ENCODE results near the gene LTB.

LTB gene

GRCh38 chr6:31546339-31546957, 35.8 kb downstream of the LTB start, which contains the start of gene ATP6V1G2:
Gene ATP6V1G2, minus strand, starts transcription at chr6:31546608. Its CDS starts 49 bp downstream, at chr6:31546559.
- TF ChIP-seq RAD21 (IDR thresholded peaks at IDR 0.05; ENCODE audit: low read depth) (peak; percentile 99), USF1 (IDR thresholded peaks at IDR 0.05) (no peak)

- TF ChIP-seq EGR1 (IDR thresholded peaks at IDR 0.05) = no peak
- TF ChIP-seq YY1 (IDR thresholded peaks at IDR 0.05; ENCODE audit: low read depth) = no peak
- TF ChIP-seq USF1 (IDR thresholded peaks at IDR 0.05) = no peak
- TF ChIP-seq TAF1 (IDR thresholded peaks at IDR 0.05; ENCODE audit: low read depth) = no peak
- TF ChIP-seq ZBTB7A (IDR thresholded peaks at IDR 0.05; ENCODE audit: low read depth) = no peak
- TF ChIP-seq REST (IDR thresholded peaks at IDR 0.05; ENCODE audit: low read depth) = no peak
- TF ChIP-seq EP300 (IDR thresholded peaks at IDR 0.05; ENCODE audit: borderline replicate concordance) = no peak
- TF ChIP-seq NFIC (IDR thresholded peaks at IDR 0.05) = no peak
- TF ChIP-seq TEAD4 (IDR thresholded peaks at IDR 0.05) = no peak
- TF ChIP-seq TCF12 (IDR thresholded peaks at IDR 0.05; ENCODE audit: low read depth) = no peak
- no peak for TF ChIP-seq CEBPB (IDR thresholded peaks at IDR 0.05)
- no peak for TF ChIP-seq FOXM1 (IDR thresholded peaks at IDR 0.05; ENCODE audit: borderline replicate concordance, low read depth)
- TF ChIP-seq RAD21 (IDR thresholded peaks at IDR 0.05; ENCODE audit: low read depth) = no peak
- no peak for TF ChIP-seq CREB1 (IDR thresholded peaks at IDR 0.05; ENCODE audit: low read depth)
- no peak for TF ChIP-seq MAX (IDR thresholded peaks at IDR 0.05)
These were observed 36.9 kb downstream of the LTB start for GRCh38 chr6:31545291-31545690.

- no peak for TF ChIP-seq RAD21 (IDR thresholded peaks at IDR 0.05; ENCODE audit: low read depth)
- TF ChIP-seq CREB1 (IDR thresholded peaks at IDR 0.05; ENCODE audit: low read depth) = no peak
- TF ChIP-seq YY1 (IDR thresholded peaks at IDR 0.05; ENCODE audit: low read depth) = no peak
- no peak for TF ChIP-seq REST (IDR thresholded peaks at IDR 0.05; ENCODE audit: low read depth)
- no peak for TF ChIP-seq ZBTB7A (IDR thresholded peaks at IDR 0.05; ENCODE audit: low read depth)
- no peak for TF ChIP-seq MAX (IDR thresholded peaks at IDR 0.05)
- TF ChIP-seq TEAD4 (IDR thresholded peaks at IDR 0.05) = no peak
- no peak for TF ChIP-seq CEBPB (IDR thresholded peaks at IDR 0.05)
- TF ChIP-seq EP300 (IDR thresholded peaks at IDR 0.05; ENCODE audit: borderline replicate concordance) = no peak
- no peak for TF ChIP-seq USF1 (IDR thresholded peaks at IDR 0.05)
These were observed 37.5 kb downstream of the LTB start for GRCh38 chr6:31544676-31545075.

GRCh38 chr6:31543639-31544038, 38.6 kb downstream of the LTB start:
- TF ChIP-seq TCF12 (IDR thresholded peaks at IDR 0.05; ENCODE audit: low read depth) (no peak), FOXM1 (IDR thresholded peaks at IDR 0.05; ENCODE audit: borderline replicate concordance, low read depth) (no peak), USF1 (IDR thresholded peaks at IDR 0.05) (no peak), MAX (IDR thresholded peaks at IDR 0.05) (no peak), CEBPB (IDR thresholded peaks at IDR 0.05) (no peak), YY1 (IDR thresholded peaks at IDR 0.05; ENCODE audit: low read depth) (no peak), ZBTB7A (IDR thresholded peaks at IDR 0.05; ENCODE audit: low read depth) (no peak), EGR1 (IDR thresholded peaks at IDR 0.05) (no peak), NFIC (IDR thresholded peaks at IDR 0.05) (no peak), RAD21 (IDR thresholded peaks at IDR 0.05; ENCODE audit: low read depth) (no peak), EP300 (IDR thresholded peaks at IDR 0.05; ENCODE audit: borderline replicate concordance) (no peak), TEAD4 (IDR thresholded peaks at IDR 0.05) (no peak), TAF1 (IDR thresholded peaks at IDR 0.05; ENCODE audit: low read depth) (no peak), REST (IDR thresholded peaks at IDR 0.05; ENCODE audit: low read depth) (no peak), CREB1 (IDR thresholded peaks at IDR 0.05; ENCODE audit: low read depth) (no peak)

Measured in Ishikawa (cell line).